GM19193 (cell line): Measurements from ENCODE around the gene PRR29.

Experiments
- POLR2A ChIP-seq: IDR thresholded peaks from 4 replicates; pipeline ENCODE4 v1.6.1; 2011; ENCODE audit not compliant: insufficient read depth, insufficient read length; ENCODE audit errors: extremely low read depth

PRR29 gene

GRCh38 chr17:64001091-64001579, 3.0 kb downstream of the PRR29 start:
- no peak for TF ChIP-seq POLR2A

DNA sequence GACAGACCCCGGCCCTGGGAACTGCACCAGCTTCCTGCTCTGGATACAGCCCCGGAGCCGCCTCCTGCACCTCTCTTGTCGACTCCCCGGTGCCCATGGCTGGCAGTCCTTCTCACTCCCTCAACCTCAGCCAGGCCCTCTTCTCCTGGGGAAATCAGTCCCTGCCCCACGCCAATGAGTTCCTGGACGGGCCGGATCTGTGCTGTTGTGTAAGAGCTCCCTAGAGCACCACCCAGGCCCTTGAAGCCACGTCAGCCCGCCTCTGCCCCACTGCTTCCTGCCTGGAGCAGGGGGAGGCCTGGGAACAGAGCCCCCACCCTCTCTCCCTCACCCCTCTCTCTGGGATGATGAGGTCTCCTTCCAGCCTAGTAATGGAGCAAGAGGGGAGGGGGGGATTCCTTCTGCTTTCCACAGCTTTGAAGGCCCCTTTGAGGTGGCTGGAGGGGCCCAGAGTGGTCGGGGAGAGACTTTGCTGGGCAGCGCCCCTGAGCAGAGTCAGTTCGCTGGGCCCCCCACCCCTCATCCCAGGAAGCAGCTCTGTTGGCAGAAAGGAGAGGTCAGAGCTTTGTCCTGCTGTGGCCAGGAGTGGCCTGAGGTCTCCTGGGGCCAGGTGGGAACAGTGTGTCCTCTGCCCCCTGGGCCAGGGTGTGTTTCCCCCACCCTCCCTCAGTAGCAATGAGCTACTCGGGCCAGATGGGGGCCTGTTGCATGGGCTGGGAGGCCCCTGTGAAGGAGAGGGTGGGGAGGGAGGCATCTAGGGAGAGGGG, 3.8 kb downstream of the PRR29 start:
- no peak for TF ChIP-seq POLR2A

DNA sequence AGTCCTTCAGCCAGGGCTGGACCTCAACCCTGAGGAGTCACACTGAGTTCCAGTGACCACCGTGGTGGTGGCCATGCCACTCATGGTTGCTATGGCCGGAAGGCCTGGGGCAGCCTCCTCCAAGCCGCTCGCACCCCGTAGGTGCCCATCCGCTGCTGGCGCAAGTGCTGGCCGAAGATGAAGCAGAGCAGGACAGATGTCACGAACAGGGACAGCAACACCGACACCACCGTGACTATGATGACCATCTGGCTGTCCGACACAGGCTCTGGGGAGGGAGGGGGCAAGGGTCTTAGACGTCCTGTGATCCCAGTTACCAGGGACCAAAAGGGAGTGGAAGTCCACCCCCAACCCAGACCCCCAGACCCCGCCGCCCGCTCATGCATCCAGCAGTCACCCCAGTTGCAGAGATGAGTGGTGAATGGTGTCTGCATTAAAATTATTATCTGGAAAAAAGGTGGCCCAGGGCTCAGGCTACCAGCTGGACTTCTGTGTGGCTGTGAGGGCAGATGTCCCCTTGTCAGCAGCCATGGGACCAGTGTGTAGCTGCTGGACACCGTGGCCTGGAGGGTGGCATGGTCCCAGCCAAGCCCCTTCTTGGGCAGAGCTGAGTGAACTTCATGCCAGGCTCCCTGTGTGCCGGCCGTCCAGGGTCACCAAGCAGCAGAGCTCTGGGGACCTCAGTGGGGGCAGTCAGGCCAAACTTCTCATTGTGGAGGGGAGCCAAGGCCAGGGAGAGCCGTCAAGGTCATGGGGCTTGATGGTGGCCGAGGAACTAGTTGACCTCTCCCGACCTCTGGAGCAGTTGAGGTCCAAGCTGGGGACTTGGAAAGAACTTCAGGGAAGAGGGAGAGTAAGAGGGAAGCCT, 4.7 kb downstream of the PRR29 start:
- no peak for TF ChIP-seq POLR2A

GRCh38 chr17:64003526-64004121, 5.5 kb downstream of the PRR29 start:
- TF ChIP-seq POLR2A = no peak

DNA sequence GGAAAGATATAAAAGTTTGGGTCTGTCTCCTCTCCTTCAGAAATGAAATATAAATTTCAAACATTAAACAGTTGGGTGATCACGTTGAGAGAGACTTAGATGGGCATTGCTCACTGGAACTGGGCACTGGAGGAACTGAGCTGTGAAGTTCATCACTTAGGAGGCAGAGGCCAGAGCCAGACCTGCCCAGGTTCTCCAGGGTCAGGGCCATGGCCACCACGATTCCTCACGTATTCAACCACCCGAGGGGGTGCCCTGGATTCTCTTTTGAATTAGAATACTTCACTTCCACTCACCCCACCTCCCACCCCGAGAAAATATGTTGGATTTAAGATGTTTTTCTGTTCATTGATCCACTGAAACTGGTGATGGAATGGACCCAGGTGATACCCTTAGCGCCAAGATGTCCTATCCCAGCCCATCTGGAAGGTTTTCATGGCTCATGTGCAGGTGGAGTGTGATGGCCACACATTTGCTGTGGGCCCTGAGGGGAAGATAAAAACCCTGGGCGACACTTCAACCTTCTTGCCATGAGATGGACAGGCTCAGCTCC, 6.1 kb downstream of the PRR29 start:
- TF ChIP-seq POLR2A = no peak

- no peak for TF ChIP-seq POLR2A
These were observed 7.0 kb downstream of the PRR29 start for GRCh38 chr17:64004903-64005733.

DNA sequence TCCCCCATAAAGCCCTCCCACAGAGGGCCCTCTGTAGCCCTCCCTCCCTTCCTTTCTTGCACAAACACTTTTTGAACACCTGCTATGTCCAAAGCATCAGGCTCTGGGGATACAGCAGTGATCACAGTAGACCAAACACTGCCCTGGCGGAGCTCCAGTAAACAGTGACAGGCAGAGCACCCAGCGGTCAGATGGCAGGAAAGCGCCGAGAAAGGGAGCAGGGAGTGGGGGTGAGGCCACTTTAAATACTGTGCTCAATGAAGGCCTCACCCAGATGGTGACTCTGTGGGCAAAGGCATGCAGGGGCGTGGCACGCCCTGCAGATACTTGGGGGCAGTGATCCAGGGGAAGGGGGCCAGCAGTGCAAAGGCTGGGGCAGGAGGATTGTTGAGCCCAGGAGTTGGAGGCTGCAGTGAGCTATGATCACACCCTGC, 7.6 kb downstream of the PRR29 start:
- no peak for TF ChIP-seq POLR2A

DNA sequence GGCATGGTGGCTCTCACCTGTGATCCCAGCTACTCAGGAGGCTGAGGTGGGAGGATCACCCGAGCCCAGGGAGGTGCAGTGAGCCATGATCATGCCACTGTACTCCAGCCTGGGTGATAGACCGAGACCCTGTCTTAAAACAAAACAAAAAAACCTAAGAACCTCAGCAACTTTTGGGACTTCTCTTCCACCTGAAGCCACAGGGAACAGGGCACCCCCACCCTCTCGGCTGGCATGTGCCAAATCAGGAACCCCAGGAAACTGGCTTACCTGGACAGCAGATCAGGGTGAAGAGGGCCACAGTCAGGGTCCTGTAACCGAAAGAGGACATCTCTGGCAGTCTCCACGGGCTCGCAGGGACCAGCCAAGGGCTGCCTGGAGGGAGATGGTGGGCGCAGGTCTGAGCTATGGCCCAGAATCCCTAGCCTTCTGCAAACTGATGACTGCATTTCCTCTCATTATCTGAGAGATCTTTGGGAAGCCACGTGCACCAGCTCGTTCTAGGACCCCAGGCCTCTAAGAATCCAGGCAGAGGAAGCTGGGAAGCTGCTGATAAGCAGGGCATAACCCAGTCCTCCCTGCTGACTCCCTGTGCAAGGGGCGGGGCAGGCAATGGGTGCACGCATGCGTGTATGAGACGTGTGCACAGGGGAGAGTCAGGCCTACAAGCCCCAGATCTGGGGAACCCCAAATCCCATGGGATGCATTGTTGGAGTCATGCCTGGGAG, 8.4 kb downstream of the PRR29 start:
- no peak for TF ChIP-seq POLR2A

DNA sequence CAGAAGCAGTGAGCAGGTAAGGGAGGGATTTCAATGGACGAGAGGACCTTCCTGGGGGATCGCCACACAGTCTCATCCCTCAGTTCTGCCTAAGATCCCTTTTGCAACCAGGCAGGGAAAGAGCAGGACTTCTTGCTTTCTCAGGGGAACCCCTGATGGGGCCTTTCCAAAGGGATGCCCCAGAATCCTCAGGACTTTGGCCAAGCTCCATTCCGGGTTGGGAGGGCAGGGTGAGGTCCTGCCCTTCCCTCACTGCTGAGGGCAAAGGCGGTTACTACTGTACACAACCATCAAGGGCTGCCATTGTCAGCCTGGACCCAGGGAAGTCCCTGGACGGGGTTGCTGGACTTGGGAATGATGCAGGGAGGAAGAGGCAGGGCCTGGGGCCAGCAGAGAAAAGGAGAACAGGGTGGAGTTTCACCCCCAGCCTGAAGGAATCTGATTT, 9.7 kb downstream of the PRR29 start:
- TF ChIP-seq POLR2A = no peak

DNA sequence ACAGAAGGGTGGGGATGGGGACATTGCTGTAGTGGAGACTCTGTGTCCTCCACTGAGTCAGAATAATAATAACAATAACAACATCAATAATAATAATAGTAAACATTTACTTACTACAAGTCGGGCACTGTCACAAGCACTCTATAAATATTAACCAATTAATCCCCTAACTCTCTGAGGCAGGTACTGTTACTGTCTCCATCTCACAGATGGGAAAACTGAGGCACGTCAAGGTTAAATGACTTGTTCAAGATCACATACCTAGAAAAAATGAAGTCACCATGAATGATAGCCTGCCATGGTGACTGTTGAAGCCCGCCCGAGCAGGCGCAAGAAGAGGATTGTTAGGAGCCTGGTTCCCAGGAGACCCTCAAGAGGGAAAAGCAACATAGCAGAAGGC, 10.2 kb downstream of the PRR29 start:
- TF ChIP-seq POLR2A = no peak

DNA sequence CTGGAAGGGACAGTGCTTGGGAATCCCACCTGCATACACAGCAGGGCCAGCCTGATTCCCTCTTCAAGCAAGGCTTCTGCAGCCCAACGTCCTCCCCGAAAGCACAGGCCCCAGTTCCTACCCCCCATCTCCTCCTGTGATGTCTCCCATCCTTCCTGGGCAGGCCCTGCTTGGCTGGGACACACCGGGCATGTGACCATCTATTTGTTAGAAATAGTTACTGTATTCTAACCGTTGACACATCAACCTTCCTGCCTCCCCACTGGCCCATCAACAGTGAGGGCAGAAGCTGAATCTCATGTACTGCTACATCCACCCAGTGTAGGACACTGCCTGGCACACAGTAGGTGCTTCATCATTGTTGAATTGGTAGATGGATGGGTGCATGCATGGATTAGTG, 10.7 kb downstream of the PRR29 start:
- TF ChIP-seq POLR2A = no peak

GRCh38 chr17:64009571-64010402, 11.6 kb downstream of the PRR29 start:
- TF ChIP-seq POLR2A = no peak

- no peak for TF ChIP-seq POLR2A
These were observed 17.3 kb downstream of the PRR29 start for GRCh38 chr17:64015447-64015846.

DNA sequence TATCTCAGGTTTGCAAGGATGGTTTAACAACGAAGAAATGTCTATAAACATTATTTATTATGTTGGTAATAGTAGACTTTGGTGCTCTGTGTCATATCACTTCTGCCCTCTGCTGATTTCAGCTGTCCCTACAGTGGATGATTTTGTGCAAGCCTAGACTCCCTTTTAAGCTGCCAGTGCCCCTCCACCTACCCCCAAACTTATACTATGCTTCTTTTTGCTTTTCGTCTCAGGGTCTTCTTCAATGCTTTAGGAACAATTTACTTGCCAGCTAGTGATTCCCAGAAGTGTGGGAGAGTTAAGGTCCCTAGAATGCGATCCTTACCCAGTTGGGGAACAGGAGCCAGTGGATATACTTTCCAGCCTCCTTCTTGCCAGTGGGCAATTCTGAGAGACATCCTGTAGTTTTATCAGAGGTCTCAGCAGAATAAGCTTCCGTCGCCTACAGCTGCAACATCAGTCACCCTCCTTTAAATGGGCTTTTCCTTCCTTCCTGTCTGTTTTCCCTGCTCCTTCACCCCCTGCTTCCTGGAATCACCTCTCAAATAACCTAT, 18.2 kb downstream of the PRR29 start:
- TF ChIP-seq POLR2A = no peak
